HG03342 (cell line): ENCODE data around the gene FOXC2.

Source experiments
- ATAC-seq: cut with Tn5 transposase; IDR thresholded peaks from one replicate; pipeline ENCODE4 v1.9.1; 2021; ENCODE audit warnings: mild to moderate bottlenecking, moderate library complexity; ENCODE audit not compliant: unreplicated experiment

FOXC2 gene

DNA sequence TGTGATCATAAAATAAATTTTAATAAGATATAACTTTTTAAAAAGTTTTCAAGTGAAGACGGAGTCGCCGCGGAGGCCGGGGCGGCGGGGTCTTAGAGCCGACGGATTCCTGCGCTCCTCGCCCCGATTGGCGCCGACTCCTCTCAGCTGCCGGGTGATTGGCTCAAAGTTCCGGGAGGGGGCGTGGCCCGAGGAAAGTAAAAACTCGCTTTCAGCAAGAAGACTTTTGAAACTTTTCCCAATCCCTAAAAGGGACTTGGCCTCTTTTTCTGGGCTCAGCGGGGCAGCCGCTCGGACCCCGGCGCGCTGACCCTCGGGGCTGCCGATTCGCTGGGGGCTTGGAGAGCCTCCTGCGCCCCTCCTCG, at the start of gene FOXC2:
TSS of gene FOXC2 (plus strand) at position 229 of the 365 bp plus-strand sequence. CDS start 507 bp downstream, outside the sequence.
- ATAC-seq: no peak

DNA sequence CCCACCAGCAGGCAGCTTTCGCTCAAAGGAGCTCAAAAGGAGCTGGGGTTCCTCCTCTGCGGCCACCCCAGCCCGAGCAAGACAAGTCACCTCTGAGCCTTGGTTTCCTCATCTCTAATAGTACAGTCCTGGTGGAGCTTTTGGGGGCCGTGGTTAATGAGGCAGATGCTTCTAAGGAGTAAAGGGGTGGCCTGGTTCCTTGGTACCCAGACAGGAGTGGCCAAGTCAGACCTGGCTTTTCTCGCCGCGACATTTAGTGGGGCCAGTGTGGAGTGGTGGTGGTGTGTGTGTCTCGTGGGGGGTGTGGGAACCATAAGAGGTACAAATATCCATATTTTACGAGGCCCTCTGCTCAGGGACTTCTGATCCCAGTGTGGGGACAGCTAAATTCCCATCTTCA, 49.6 kb upstream of the FOXC2 start:
- no peak for ATAC-seq

DNA sequence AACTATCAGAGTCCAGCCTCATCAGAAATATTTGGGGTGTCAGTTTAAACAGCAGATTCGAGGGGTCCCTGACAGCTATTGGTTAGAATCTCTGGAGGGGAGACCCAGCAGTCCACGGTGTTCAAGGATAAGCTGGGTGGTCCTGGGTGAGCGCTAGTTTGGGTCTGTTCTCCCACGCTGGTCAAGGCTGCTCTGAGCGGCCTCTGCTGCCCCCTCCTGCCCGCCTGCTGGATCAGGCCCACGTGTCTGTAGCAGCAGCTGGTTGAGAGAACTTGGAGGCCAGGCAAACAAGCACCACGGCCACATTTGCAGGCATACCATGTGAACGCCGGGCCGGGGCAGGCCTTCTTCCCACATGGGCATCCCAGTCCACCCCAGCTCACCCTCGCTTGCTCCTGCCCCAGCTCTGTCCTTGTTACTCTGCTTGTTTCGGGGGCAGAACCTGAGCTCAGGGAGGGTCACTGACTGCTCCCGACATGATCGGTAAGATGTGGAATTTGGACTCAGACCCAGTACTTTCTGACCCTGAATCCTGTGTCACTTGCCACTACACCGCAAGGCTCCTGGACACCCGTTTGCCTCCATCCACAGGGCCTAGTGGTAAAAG, 48.9 kb upstream of the FOXC2 start:
- no peak for ATAC-seq

DNA sequence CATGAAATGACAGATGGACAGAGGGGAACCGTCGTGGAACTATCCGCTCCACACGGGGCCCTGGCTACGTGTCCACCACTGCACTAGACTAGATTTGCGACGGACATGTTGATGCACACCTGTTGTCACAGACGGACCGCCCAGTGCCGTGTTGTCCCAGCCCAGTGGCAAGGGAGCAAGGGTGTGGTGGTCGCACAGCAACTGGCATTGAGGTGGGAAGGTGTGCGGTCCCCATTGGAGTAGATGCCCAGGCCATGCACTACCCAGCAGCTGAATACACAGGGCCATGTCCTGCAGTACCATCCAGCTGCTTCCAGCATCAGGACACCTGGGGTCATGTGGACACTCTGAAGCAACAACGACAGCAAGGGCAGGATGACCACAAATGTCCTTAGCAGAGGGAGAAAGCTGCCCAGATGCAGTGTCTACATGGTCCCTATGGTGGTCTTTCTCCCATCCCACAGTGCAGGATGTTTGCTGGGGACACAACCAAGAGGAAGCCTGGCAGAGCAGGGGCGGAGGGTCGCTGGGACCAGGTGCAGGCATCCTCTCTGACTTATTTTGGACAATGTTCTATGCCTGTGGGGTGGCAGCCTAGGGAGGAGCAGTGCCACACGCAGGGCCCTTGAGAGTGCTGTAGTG, 47.5 kb upstream of the FOXC2 start:
- ATAC-seq: no peak

DNA sequence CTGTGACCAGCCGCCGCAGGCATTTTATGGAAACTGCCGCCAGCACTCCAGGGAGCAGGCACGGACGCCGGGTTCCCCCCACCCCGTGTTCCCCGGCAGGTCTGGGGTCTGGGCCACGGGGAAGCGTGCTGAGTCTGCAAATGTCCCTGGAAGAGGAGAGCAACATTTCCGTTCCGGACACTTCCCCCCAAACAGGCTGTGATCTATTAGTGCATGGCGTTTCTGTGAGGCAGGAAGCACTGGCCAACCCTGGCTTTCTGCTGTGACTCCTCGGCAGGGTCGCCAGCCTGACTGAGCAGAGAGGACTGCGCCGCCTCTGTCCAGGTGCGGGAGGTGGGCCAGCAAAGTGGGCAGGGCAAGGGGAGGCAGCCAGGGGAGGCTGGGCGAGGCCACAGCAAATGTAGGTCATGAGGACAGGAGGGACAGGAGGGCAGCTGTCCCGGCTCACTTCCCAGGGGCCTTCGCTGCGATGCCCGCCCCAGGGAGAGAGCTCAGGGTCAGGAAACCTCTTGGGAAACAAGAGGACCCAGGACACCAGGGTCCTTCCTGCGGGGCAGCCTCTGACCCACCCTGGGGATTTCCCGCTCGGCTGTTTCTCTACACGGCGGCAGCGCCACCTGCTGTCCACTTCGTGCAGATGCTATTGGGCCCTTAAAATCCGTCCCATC, 46.8 kb upstream of the FOXC2 start:
- no peak for ATAC-seq

DNA sequence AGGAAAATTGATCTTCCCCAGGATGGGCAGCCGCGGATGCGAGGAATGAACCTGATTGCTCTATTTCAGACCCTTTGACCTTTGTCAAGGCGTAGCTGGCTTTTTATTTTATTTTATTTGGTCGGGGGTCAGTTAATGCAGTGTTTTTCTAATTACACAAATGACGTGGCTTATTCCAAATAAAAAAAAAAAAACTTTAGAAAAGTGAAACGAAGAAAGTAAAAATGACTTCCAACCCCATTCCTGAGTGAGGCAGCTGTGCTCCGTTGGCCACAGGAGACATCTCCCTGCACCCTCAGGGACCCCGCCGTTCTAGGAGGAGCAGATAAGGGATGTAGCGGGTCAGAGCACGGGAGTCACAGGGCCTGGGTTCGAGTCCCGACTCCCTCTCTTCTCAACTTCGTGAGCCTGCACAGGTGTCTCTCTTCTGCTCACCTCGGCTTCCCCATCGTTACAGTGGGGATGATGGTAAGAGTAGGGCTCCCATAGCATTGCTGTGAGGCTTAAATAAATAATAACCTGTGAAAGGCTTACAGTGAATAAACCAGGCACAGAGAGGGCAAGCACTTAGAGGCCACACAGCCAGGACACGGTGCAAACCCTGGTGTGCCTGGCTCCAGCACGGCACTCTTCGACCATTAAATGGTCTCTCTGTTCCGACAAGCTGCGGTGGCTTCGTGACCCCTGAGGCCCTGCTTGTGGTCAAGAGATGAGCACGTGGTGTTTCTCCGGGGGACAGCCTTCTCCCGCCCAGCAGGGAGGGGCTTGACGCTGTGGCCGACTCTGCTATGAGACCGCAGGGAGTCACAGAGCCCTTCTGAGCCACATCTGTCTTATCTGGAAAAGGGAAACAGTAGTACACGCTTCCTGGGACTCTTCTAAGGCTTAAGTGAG, 46.1 kb upstream of the FOXC2 start:
- ATAC-seq: no peak

DNA sequence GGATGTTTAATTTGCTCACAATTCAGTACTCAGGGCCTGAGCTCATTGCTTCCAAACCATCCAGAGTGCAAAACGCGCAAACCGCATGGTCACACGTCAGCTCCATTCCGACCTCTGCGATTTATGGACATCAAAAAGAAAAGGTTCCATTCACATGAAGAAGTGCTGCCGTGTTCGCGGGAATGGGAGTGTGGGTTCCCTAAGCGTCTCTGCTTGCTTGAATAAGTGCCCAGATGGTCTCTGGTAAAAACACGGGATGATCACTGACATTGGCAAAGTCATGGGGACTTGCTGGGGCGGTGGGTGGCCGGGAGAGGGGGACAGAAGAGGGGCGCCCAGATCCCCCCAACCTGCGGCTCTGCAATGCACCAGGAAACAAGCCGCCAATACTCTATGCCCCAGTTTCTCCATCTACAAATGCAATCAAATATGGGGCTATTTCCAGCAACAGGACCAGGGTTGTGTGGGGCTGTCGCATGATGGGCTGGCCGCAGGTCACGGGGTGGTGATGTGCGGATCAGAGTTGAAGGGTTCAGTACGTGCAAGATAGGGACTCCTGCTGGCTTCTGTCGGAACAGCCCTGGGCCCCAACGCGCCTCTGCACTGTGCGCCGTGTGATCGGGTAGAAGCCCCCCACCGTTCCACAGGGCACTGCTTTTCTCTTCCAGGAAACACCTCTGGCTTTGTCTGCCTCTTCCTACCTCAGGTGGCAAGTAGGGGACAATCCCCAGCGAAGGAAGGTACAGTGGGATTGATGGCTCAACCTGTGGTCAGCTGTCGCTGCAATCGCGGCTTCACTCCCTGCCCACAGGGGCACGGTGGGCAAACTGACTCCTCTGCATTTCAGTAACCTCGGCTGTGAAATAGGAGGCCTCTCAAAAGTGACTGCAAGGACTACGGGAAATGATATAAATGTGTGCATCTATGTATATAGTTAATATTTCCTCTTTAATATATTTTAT, 45.1 kb upstream of the FOXC2 start:
- no peak for ATAC-seq

DNA sequence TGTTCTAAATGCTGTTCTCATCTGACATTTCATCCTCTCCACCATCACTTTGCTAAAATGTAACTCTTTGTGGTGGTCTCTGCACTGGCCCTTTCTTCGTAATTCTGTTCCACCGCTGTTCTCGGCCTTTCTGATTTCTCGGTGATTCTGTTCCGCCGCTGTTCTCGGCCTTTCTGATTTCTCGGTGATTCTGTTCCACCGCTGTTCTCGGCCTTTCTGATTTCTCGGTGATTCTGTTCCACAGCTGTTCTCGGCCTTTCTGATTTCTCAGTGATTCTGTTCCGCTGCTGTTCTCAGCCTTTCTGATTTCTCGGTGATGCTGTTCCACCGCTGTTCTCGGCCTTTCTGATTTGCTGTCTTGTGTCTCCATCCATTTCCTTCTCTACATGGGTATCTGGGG, 44.0 kb upstream of the FOXC2 start:
- ATAC-seq: no peak

DNA sequence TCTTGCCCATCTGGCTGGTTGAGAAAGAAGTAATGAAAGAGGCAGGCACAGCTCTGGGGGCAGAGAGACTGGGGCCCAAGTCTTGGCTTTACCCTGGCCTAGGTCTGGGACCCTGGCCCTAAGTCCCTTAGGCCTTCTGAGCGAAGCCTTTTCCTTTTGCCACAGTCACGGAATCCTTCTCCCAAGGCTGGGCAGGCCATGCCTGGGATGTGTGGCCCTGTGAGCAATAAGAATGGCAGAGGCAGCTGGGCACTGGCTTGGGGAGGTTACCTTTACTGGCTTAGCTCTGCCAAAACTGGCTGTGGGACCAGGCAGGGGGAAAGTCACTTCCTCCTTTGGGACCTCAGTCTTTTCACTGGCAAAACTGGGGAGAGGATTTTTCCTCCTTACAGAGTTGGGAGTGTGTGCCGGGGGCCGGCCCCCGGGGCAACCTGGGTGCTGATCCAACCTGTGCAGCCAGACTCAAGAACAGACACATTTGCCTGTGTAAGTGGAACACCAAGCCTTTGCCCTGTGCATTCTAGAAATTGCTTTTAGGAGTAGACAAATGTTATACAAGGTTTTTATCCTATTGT, 43.4 kb upstream of the FOXC2 start:
- ATAC-seq: no peak

DNA sequence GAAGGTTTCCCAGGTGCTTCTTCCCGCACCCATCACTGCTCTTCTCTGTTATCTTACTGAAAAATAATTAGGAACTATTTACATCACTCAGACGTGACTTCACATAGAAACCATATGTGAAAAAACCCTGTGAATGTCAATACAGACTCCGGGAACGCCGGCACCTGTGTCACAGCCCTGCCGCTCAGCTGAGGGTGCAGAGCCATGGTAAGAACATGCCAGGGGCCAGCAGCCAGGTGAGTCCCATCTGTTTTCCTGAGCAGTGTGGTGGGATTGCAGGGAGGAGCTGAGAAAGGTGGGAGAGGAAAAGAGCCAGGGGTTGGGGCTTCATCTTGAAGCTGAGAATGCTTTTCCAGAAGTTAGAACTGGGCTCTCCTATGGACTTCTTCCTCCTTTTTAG, 42.6 kb upstream of the FOXC2 start:
- no peak for ATAC-seq

DNA sequence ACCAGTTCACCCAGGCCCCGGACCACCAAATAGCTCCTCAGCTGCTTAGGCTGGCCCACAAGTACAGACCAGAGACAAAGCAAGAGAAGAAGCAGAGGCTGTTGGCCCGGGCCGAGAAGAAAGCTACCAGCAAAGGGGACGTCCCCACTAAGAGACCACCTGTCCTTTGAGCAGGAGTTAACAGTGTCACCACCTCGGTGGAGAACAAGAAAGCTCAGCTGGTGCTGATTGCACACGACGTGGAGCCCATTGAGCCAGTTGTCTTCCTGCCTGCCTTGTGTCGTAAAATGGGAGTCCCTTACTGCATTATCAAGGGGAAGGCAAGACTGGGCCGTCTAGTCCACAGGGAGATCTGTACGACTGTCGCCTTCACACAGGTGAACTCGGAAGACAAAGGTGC, 40.9 kb upstream of the FOXC2 start:
- no peak for ATAC-seq

DNA sequence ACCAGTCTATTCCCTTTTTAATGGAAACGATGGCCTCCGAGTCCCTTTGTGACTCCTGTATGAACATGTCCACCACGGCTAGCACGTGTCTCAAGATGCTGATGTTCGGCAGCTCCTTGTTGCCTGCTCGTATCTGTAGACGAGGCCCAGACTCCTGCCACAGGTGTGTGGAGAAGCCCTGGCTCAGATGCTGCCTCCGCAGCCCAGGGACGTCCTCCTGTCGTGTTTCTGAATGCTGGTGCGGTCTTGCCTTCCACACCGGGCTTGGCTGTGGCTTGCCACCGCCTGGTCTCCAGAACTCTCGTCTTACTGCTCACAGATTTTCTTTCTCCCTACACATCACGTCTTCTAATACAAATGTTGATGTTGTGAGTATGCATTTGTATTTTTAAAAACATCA, 39.3 kb upstream of the FOXC2 start:
- no peak for ATAC-seq

DNA sequence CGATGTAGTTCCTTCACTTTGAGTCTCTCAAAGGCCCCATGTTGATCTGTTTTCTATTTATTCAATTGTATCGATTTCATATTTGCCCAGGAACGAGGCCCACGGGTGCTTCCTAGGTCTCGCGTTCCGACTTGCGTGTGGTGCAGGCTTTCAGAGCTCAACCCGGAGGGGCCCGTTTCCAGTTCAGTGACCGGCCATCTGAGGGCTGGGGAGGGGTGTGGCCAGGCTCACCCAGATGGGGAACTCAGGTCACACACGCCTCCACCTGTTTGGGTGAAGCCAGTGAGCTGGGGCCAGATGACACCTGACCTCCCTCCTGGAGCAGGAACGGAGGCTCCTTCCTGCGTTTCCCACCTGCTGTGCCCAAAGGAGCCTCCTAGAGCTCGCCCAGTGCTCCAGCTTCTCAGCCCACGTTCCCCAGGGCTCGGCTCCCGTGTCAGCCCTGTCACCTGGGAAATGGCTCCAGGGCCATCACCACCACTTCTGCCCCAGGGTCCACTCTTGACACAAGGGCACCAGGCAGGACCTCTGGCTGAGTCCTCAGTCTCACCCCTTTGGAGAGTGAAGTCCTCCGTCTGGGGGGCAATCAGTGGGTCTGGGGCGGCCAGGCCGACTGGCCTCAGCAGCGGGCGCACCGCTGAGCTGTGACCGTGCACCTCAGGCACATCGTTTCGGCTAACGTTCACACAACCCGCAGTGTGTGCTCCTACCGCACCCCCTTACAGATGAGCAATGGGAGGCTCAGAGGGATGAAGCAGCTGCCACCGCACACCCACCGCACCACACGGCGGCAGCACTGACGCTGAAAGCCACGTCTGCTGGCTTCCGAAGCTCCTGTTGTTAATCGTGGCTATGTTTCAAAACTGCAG, 38.3 kb upstream of the FOXC2 start:
- ATAC-seq: no peak

DNA sequence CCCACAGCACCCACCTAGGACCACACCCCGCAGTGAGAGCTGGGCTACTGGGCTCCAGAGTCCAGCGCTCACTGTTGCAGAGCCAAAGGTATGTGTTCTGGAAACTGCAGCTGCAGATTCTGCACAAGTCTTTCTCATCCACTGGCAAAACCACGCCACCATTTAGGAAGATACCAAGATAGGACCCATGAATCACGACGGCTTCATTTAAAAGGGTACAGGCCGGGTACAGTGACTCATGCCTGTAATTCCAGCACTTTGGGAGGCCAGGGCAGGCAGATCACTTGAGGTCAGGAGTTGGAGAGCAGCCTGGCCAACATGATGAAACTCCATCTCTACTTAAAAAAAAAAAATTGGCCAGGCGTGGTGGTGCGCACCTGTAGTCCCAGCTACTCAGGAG, 37.5 kb upstream of the FOXC2 start:
- no peak for ATAC-seq

DNA sequence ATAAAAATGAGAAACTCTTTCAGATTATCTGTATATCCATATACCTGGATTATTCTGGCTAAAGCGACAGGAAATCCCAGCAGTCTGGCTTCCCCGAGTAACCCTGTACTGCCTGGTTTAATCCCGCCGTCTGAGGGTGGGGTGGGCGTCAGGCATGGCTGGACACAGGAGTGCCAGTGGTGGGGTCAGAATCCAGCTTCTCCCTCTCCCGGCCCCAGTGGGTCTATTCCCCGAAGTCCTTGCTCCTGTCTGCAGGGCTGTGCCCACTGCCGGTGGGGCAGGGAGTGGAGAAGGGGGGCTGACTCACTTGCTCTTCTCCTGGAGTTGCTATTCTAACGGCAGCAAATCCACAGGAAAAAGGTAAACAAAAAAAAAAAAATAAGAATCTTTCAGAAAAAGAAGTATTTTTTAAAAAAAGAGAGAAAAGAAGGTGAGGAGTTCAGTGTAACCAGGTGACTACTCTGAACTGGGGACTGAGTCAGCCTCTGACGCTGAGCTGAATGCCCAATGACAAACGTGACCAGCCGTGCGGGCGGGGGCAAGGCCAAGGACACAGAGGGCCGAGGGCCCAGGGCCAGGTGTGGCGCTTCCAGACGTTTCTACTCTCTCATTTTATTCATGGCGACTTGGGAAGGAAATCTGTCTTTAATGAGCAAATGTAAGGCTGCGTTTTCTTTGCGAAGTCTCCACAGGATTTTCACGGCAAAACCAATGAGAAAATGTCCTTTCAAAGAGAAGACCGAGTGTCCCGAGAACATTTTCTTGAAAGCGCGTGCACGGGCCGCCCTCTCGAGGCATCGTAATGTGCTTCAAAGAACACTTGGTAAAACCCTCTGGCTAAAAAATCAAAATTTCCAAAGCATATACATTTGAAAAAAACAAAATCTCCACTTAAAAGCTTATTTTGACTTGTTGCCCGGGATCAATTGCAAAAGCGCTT, 36.1 kb upstream of the FOXC2 start:
- ATAC-seq: no peak

DNA sequence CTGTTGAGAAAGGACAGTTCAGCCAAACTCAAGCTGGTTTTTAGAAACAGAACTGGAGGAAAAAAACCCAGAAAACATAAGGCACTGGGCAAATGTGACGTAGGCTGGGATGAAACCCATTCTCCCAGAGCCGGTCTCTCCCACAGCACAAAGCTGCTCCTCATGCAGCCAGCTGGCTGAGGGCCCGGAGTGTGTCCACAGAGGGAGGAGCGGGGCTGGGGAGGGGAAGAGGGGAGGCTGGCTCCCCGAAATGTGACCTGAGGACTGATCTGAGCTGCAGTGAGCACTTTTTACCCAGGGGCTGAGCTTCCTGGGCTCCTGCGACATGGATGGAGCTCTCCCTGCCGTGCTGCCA, 35.5 kb upstream of the FOXC2 start:
- no peak for ATAC-seq

DNA sequence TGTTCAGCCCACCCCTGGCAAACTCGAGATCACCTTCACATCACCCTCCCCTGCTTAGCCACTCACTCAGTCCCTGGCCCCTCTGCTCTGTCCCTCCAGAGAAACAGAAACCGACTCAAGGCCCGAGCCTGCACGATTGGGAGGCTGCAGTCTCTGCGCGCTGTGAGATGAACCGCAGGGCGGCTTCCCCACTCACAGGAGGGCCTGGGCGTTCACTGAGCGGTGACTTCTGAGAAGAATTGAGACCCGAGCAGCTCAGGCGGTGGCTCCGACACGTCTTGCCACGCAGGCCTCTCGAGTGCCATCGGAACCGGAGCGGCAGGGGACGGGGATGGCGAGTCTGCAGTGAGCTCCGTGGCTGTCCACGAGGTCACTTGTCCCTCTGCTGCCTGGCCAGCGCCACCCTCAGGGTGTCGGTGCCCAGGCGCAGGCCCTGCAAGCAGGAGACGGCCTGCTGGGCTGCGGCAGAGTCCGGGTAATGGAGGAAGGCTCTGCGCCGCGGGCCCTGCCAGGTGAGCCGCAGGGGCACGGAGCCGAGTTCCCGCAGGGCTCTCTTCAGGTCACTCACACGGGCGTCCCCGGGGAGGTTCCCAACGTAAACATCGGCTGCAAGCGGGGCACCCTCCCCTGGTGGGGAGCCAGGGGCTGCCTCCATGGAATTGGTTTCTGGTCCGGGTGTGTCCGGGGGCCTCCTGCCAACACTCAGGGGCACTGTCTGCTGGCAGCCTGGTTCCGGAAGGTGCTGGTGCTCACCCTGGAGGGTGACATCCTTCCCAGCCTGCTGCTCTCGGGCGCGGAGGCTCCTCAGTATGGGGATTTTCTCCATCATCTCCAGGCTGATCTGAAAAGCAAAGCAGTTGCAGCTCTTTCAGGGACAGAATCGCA, 34.7 kb upstream of the FOXC2 start:
- ATAC-seq: no peak
